NCI-H82 treated with DMSO at 0.1 percent for 48 hours (cell line): ENCODE results near the gene MTMR1.

ENCODE experiments used
- DNase-seq: peaks from one replicate; lab custom pipeline; 2025; ENCODE audit not compliant: unreplicated experiment; lab: John Stamatoyannopoulos, UW

Gene MTMR1

GRCh38 chrX:150692831-150693724, at the start of gene MTMR1:
TSS of gene MTMR1 (plus strand) at chrX:150693396. CDS start at chrX:150693531, 135 bp downstream.
- DNase-seq = no peak

- no peak for DNase-seq
Measured at GRCh38 chrX:150643958-150644357, 49.2 kb upstream of the MTMR1 start.

- DNase-seq = no peak
Measured at GRCh38 chrX:150644422-150644821, 48.8 kb upstream of the MTMR1 start.

GRCh38 chrX:150647331-150647730, 45.9 kb upstream of the MTMR1 start:
- no peak for DNase-seq

GRCh38 chrX:150648296-150648940, 44.8 kb upstream of the MTMR1 start:
- DNase-seq = no peak

GRCh38 chrX:150649096-150649870, 43.9 kb upstream of the MTMR1 start:
- no peak for DNase-seq

GRCh38 chrX:150651906-150652305, 41.3 kb upstream of the MTMR1 start:
- DNase-seq = no peak

- DNase-seq = no peak
Measured at GRCh38 chrX:150655788-150656187, 37.4 kb upstream of the MTMR1 start.

- DNase-seq = no peak
Measured at GRCh38 chrX:150663073-150663472, 30.1 kb upstream of the MTMR1 start.

GRCh38 chrX:150664290-150664689, 28.9 kb upstream of the MTMR1 start:
- DNase-seq = no peak

GRCh38 chrX:150676221-150676620, 17.0 kb upstream of the MTMR1 start:
- peak; percentile 93 for DNase-seq

- no peak for DNase-seq
Measured at GRCh38 chrX:150680974-150681373, 12.2 kb upstream of the MTMR1 start.

- DNase-seq = no peak
Measured at GRCh38 chrX:150683112-150683511, 10.1 kb upstream of the MTMR1 start.

GRCh38 chrX:150683536-150684146, 9.6 kb upstream of the MTMR1 start:
- peak; percentile 10 for DNase-seq

- DNase-seq = no peak
Measured at GRCh38 chrX:150688911-150689451, 4.2 kb upstream of the MTMR1 start.

GRCh38 chrX:150690126-150690525, 3.1 kb upstream of the MTMR1 start:
- DNase-seq = no peak

GRCh38 chrX:150692296-150692695, 900 bp upstream of the MTMR1 start:
- no peak for DNase-seq

GRCh38 chrX:150693725-150694574, 754 bp downstream of the MTMR1 start:
- peak; percentile 29 for DNase-seq

GRCh38 chrX:150694738-150695410, 1.7 kb downstream of the MTMR1 start:
- DNase-seq = no peak
